ENCODE measurements around the gene VGLL4.

DNA sequence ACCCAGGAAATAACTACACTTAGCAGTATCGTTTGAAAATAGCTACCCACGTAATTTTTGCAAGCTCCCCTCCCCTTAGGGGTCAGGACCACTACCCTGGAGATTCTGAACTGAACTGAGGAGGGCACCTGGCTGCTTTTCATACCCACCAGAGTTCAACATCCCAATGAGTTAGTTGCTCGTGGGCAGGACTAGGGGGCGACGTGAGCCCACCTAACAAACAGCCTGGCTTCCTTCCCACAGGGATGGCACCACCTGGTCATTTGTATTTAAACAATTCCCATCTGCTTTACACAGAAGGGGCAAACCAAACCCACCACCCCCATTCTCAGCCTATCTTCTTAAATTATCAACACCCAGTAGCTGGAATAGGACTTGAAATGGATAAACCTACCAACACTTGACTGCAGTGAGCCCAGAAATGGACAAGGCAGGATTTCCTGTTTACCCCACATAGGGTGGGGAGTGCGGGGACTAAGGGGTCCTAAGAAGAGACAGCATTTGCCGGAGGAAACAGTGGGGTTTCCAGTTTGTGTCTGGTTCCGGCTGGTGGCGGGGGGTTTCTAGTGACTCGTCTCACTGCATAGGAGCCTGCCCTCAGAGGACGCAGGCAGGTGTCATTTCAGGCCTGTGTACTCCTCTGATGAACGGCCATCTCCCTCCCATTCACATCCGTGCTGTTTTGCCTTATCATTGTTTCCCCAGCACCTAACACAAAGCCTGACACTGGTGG lies 11.6 kb upstream of the VGLL4 start:
- TF ChIP-seq, protein P1, sequence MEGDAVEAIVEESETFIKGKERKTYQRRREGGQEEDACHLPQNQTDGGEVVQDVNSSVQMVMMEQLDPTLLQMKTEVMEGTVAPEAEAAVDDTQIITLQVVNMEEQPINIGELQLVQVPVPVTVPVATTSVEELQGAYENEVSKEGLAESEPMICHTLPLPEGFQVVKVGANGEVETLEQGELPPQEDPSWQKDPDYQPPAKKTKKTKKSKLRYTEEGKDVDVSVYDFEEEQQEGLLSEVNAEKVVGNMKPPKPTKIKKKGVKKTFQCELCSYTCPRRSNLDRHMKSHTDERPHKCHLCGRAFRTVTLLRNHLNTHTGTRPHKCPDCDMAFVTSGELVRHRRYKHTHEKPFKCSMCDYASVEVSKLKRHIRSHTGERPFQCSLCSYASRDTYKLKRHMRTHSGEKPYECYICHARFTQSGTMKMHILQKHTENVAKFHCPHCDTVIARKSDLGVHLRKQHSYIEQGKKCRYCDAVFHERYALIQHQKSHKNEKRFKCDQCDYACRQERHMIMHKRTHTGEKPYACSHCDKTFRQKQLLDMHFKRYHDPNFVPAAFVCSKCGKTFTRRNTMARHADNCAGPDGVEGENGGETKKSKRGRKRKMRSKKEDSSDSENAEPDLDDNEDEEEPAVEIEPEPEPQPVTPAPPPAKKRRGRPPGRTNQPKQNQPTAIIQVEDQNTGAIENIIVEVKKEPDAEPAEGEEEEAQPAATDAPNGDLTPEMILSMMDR (IDR thresholded peaks at IDR 0.05), result peak; percentile 66
- TF ChIP-seq EZH2 (IDR thresholded peaks at IDR 0.05) (no peak), EZH2phosphoT487 (IDR thresholded peaks at IDR 0.05) (no peak)

All from neural progenitor cell (in vitro differentiated cells).